Measurements from ENCODE around the gene SOS2. TPM values are rescaled to one million over a fixed set of nuclear protein-coding genes. Genes with fewer than 3 reads are reported as not detected.

The SOS2 gene
- total RNA-seq, 1 experiment from 2014 or later, result 14.9 TPM

GRCh38 chr14:50101417-50101816, 130.0 kb downstream of the SOS2 start:
- no TSS peak for BruUV-seq (replicated peaks)
- TF ChIP-seq EZH2 (IDR thresholded peaks at IDR 0.05; ENCODE audit: low read depth) (no peak), CTCF (conservative IDR thresholded peaks at IDR 0.05) (no peak)
- Histone ChIP-seq H4K20me1 (ENCODE audit: insufficient read depth) (no peaks in the 10 kb centered on the region), H3K79me2 (ENCODE audit: low read depth) (no peaks in the 10 kb centered on the region), H3K9me2 (ENCODE audit: insufficient read depth) (no peaks in the 10 kb centered on the region), H3K36me3 (ENCODE audit: low read depth) (no peaks in the 10 kb centered on the region), H3F3A (ENCODE audit: insufficient read depth, low read depth) (peaks cover 26% of the 10 kb centered on the region; the same call in 1 of the 2 replicates), H3K4me1 (replicated peaks; ENCODE audit: insufficient read depth) (peaks cover 40% of the 10 kb centered on the region), H3K4me3 (no peak overlapping the region), H3K4me2 (no peak overlapping the region; the same call in 1 of the 2 replicates), H2AFZ (no peak overlapping the region), H3K27ac (no peak overlapping the region; the same call in 1 of the 2 replicates), H3K9me3 (ENCODE audit: insufficient read depth, low read depth) (no peaks in the 10 kb centered on the region; the same call in 1 of the 2 replicates), H3K27me3 (ENCODE audit: insufficient read depth, low read depth) (no peaks in the 10 kb centered on the region)
- intact Hi-C loops (cut with micrococcal nuclease; ENCODE audit: unreplicated experiment), result no loop called here
- ChIA-PET POLR2A (ENCODE audit: unreplicated experiment) (no interaction called here), CTCF (interaction anchor here (0.7 kb wide), 2 partner anchors 243 to 1624 kb away, joined by 3 read pairs; no protein-coding TSS in a partner anchor)
- peak in 1 of 2 experiments; percentile 52 for DNase-seq

GRCh38 chr14:50100805-50101204, 130.6 kb downstream of the SOS2 start:
- ChIA-PET POLR2A (ENCODE audit: unreplicated experiment) (no interaction called here), CTCF (interaction anchor here (0.7 kb wide), 1 partner anchor 242 kb away, joined by 3 read pairs; no protein-coding TSS in a partner anchor)
- Histone ChIP-seq H3F3A (ENCODE audit: insufficient read depth, low read depth) (peaks cover 22% of the 10 kb centered on the region; the same call in 1 of the 2 replicates), H3K9me3 (ENCODE audit: insufficient read depth, low read depth) (no peaks in the 10 kb centered on the region), H3K4me1 (replicated peaks; ENCODE audit: insufficient read depth) (peaks cover 40% of the 10 kb centered on the region), H3K4me3 (no peak overlapping the region), H3K27ac (0 out of 2 replicates have a peak overlapping the region, but pooled peaks have one; percentile 1), H2AFZ (no peak overlapping the region), H3K4me2 (no peak overlapping the region), H3K79me2 (ENCODE audit: low read depth) (no peaks in the 10 kb centered on the region), H3K27me3 (ENCODE audit: insufficient read depth, low read depth) (no peaks in the 10 kb centered on the region), H4K20me1 (ENCODE audit: insufficient read depth) (no peaks in the 10 kb centered on the region), H3K36me3 (ENCODE audit: low read depth) (no peaks in the 10 kb centered on the region), H3K9me2 (ENCODE audit: insufficient read depth) (no peaks in the 10 kb centered on the region)
- no TSS peak for BruUV-seq (replicated peaks)
- no peak for DNase-seq
- TF ChIP-seq EZH2 (IDR thresholded peaks at IDR 0.05; ENCODE audit: low read depth) (no peak), CTCF (conservative IDR thresholded peaks at IDR 0.05) (no peak)
- intact Hi-C loops (cut with micrococcal nuclease; ENCODE audit: unreplicated experiment), result no loop called here

GRCh38 chr14:50099335-50099734, 132.0 kb downstream of the SOS2 start:
- Histone ChIP-seq H3K27ac (no peak overlapping the region), H3F3A (ENCODE audit: insufficient read depth, low read depth) (peaks cover 16% of the 10 kb centered on the region; the same call in 1 of the 2 replicates), H3K36me3 (ENCODE audit: low read depth) (no peaks in the 10 kb centered on the region), H2AFZ (no peak overlapping the region), H3K9me2 (ENCODE audit: insufficient read depth) (no peaks in the 10 kb centered on the region), H3K4me1 (replicated peaks; ENCODE audit: insufficient read depth) (peaks cover 34% of the 10 kb centered on the region), H3K9me3 (ENCODE audit: insufficient read depth, low read depth) (no peaks in the 10 kb centered on the region), H3K79me2 (ENCODE audit: low read depth) (no peaks in the 10 kb centered on the region), H4K20me1 (ENCODE audit: insufficient read depth) (no peaks in the 10 kb centered on the region), H3K27me3 (ENCODE audit: insufficient read depth, low read depth) (no peaks in the 10 kb centered on the region), H3K4me2 (peak overlapping the region; percentile 25), H3K4me3 (no peak overlapping the region)
- ChIA-PET POLR2A (ENCODE audit: unreplicated experiment) (interaction anchor here (0.6 kb wide), 1 partner anchor 90 kb away, joined by 3 read pairs; no protein-coding TSS in a partner anchor), CTCF (no interaction called here)
- DNase-seq, result peak; percentile 25 to 68
- BruUV-seq (replicated peaks), result no TSS peak
- intact Hi-C loops (cut with micrococcal nuclease; ENCODE audit: unreplicated experiment), result no loop called here
- TF ChIP-seq EZH2 (IDR thresholded peaks at IDR 0.05; ENCODE audit: low read depth) (no peak), CTCF (conservative IDR thresholded peaks at IDR 0.05) (no peak)

Data from PC-9 (cell line).